ENCODE measurements around the gene UGT1A8.

GRCh38 chr2:233698740-233699139 lies 81.3 kb downstream of the UGT1A8 start:
- TF ChIP-seq POLR2A (IDR thresholded peaks at IDR 0.05; ENCODE audit: low read length) (no peak), GATA1 (IDR thresholded peaks at IDR 0.05; ENCODE audit: low read depth, low read length) (no peak)

Data from erythroblast (primary cell).